Measurements from ENCODE around the gene LCN9. TPM values are rescaled to one million over a fixed set of nuclear protein-coding genes. Genes with fewer than 3 reads are reported as not detected.

Gene LCN9
- polyA plus RNA-seq, 1 donor (not counting 4 experiments of a cell fraction or from before 2014, with no cell fraction given): not detected

DNA sequence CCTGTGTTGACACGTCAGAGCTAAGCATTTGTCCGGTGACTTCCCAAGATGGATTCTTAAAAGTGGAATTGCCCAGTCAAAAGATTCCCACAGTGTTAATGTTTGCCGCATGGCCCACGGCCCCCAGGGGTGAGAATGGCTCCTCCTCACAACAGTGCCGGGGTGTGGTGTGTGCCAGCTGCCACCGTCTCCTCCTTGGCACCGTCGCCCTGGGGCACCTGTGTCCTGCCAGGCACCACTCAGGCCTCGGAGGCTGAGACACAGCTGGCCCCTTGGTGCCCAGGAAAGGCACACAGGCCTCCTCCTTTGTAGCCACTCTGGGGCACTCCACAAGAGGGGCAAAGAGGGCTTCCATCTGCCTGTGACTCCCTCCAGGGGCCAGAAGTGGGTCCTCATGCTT lies 43.2 kb downstream of the LCN9 start:
- Histone ChIP-seq H3K4me2 (ENCODE audit: control insufficient read depth, extremely low read depth, insufficient read depth, low read depth, low read length) (no peak overlapping the region), H3K79me2 (ENCODE audit: control insufficient read depth, insufficient read depth, low read length) (no peaks in the 10 kb centered on the region), H4K20me1 (ENCODE audit: control insufficient read depth, extremely low read depth, insufficient read depth, low read length) (peaks cover 3% of the 10 kb centered on the region), H3K36me3 (ENCODE audit: control insufficient read depth in 2 of 2, extremely low read depth in 1 of 2, insufficient read depth in 2 of 2, low read length in 2 of 2) (no peaks in the 10 kb centered on the region), H3K9me3 (ENCODE audit: control insufficient read depth, low read depth, low read length) (no peaks in the 10 kb centered on the region), H3K27me3 (ENCODE audit: control insufficient read depth, extremely low read depth, insufficient read depth, low read length) (peaks cover 21% of the 10 kb centered on the region), H3K4me1 (ENCODE audit: control insufficient read depth, extremely low read depth, insufficient read depth, low read length) (no peaks in the 10 kb centered on the region), H3K27ac (ENCODE audit: control insufficient read depth, insufficient read depth, low read length) (no peak overlapping the region), H3K9me1 (ENCODE audit: control insufficient read depth, extremely low read depth, insufficient read depth, low read length) (no peaks in the 10 kb centered on the region), H2AFZ (ENCODE audit: control insufficient read depth, low read length) (no peak overlapping the region), H3K9ac (ENCODE audit: control insufficient read depth, extremely low read depth, insufficient read depth, low read length) (no peak overlapping the region), H3K4me3 (ENCODE audit: control insufficient read depth in 2 of 3, extremely low read depth in 1 of 3, insufficient read depth in 2 of 3, low read depth in 1 of 3, low read length in 3 of 3) (no peak overlapping the region)
- DNase-seq (ENCODE audit: low read depth, low spot score) (no peak), FAIRE-seq (no peak)
- no peak for TF ChIP-seq EZH2 (IDR thresholded peaks at IDR 0.05; ENCODE audit: low read length)
- TF ChIP-seq, protein P1, sequence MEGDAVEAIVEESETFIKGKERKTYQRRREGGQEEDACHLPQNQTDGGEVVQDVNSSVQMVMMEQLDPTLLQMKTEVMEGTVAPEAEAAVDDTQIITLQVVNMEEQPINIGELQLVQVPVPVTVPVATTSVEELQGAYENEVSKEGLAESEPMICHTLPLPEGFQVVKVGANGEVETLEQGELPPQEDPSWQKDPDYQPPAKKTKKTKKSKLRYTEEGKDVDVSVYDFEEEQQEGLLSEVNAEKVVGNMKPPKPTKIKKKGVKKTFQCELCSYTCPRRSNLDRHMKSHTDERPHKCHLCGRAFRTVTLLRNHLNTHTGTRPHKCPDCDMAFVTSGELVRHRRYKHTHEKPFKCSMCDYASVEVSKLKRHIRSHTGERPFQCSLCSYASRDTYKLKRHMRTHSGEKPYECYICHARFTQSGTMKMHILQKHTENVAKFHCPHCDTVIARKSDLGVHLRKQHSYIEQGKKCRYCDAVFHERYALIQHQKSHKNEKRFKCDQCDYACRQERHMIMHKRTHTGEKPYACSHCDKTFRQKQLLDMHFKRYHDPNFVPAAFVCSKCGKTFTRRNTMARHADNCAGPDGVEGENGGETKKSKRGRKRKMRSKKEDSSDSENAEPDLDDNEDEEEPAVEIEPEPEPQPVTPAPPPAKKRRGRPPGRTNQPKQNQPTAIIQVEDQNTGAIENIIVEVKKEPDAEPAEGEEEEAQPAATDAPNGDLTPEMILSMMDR (optimal IDR thresholded peaks at IDR 0.05 in 1 of 3, IDR thresholded peaks at IDR 0.05 in 1 of 3, conservative IDR thresholded peaks at IDR 0.05 in 1 of 3; ENCODE audit: extremely low read depth in 1 of 3, insufficient read depth in 2 of 3, low read length in 3 of 3): no peak
- dilution Hi-C loops (cut with MboI; ENCODE audit: extremely low pct_ligation_motif_present, low sequenced_read_pairs): no loop called here

DNA sequence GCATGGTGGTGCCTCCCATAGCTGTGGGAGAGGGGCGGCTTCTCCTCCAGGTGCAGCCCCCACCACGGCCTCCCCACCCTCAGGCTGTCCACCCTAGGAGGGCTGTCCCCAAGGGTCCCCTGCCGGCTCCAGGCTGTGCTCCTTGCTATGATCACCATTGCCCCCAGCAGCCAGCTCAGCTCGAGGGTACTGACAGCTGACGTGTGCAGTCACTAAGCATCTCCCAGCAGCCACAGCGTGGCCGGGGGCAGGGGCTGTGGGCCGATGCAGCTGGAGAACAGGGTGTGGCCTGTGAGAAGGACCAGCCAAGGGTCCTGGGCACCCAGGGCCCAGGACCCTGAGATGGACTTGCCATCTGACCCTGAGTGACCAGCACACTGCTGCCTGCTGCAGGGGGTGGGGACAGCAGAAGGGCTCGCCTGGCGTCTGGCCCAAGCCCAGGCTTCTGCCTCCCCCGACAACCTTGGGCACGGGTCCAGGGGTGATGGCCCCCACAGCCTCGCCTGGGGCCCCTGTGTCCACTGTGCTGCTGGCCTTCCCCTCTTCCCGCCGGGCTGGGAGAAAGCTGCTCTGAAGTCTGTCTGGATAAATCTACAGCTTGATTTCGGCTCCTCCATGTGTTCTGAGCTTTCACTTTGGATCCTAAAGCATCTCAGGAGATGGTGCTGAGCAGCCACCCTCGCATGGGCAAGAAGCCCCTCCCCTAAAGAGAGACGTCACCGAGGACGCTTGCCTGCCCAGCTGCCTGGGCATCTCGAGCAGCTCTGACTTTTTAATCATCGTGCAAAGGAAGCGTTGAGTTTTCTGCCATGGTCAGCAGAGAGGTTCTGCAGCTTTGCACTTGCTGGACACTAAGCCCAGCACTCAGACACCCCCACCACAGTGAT lies 44.4 kb downstream of the LCN9 start:
- FAIRE-seq (no peak), DNase-seq (ENCODE audit: low read depth, low spot score) (no peak)
- Histone ChIP-seq H3K9me1 (ENCODE audit: control insufficient read depth, extremely low read depth, insufficient read depth, low read length) (no peaks in the 10 kb centered on the region), H3K4me1 (ENCODE audit: control insufficient read depth, extremely low read depth, insufficient read depth, low read length) (no peaks in the 10 kb centered on the region), H3K4me2 (ENCODE audit: control insufficient read depth, extremely low read depth, insufficient read depth, low read depth, low read length) (no peak overlapping the region), H3K27me3 (ENCODE audit: control insufficient read depth, extremely low read depth, insufficient read depth, low read length) (peaks cover 16% of the 10 kb centered on the region), H3K27ac (ENCODE audit: control insufficient read depth, insufficient read depth, low read length) (no peak overlapping the region), H4K20me1 (ENCODE audit: control insufficient read depth, extremely low read depth, insufficient read depth, low read length) (peaks cover 3% of the 10 kb centered on the region), H3K79me2 (ENCODE audit: control insufficient read depth, insufficient read depth, low read length) (no peaks in the 10 kb centered on the region), H3K9me3 (ENCODE audit: control insufficient read depth, low read depth, low read length) (no peaks in the 10 kb centered on the region), H3K4me3 (ENCODE audit: control insufficient read depth in 2 of 3, extremely low read depth in 1 of 3, insufficient read depth in 2 of 3, low read depth in 1 of 3, low read length in 3 of 3) (no peak overlapping the region), H3K36me3 (ENCODE audit: control insufficient read depth in 2 of 2, extremely low read depth in 1 of 2, insufficient read depth in 2 of 2, low read length in 2 of 2) (no peaks in the 10 kb centered on the region), H3K9ac (ENCODE audit: control insufficient read depth, extremely low read depth, insufficient read depth, low read length) (no peak overlapping the region), H2AFZ (ENCODE audit: control insufficient read depth, low read length) (no peak overlapping the region)
- no peak for TF ChIP-seq EZH2 (IDR thresholded peaks at IDR 0.05; ENCODE audit: low read length)
- TF ChIP-seq, protein P1 (optimal IDR thresholded peaks at IDR 0.05 in 1 of 3, IDR thresholded peaks at IDR 0.05 in 1 of 3, conservative IDR thresholded peaks at IDR 0.05 in 1 of 3; ENCODE audit: extremely low read depth in 1 of 3, insufficient read depth in 2 of 3, low read length in 3 of 3): no peak
- dilution Hi-C loops (cut with MboI; ENCODE audit: extremely low pct_ligation_motif_present, low sequenced_read_pairs): no loop called here
